ENCODE results near the gene ARHGEF19.
"Not testable (repeated sequence)": the region's sequence is repeated elsewhere in the genome, so short reads cannot be mapped to it uniquely, and the experiment has no call there.

Gene ARHGEF19

GRCh38 chr1:16221499-16221898 lies 9.0 kb upstream of the ARHGEF19 start:
- no peak overlapping the region for H3K27ac ChIP-seq (ENCODE audit: low read length)
- H3K9me3 ChIP-seq (ENCODE audit: control insufficient read depth, insufficient read depth, low read length) = no peaks in the 10 kb centered on the region
- H3K36me3 ChIP-seq (ENCODE audit: control insufficient read depth, insufficient read depth, low read length) = no peaks in the 10 kb centered on the region
- no peak for DNase-seq (ENCODE audit: low read depth, low spot score)
- H3K27me3 ChIP-seq (ENCODE audit: control insufficient read depth, insufficient read depth, low read length) = peaks cover 10% of the 10 kb centered on the region
- 100% methylated on average over 1 of the region's 1 CpG for WGBS (ENCODE audit: insufficient coverage, insufficient read length)
- no peaks in the 10 kb centered on the region for H3K4me1 ChIP-seq (ENCODE audit: control insufficient read depth, insufficient read depth, low read length)
- H3K4me3 ChIP-seq (ENCODE audit: low read length) = no peak overlapping the region

GRCh38 chr1:16219968-16220500 lies 7.6 kb upstream of the ARHGEF19 start:
- no peak overlapping the region for H3K4me3 ChIP-seq (ENCODE audit: low read length)
- no peaks in the 10 kb centered on the region for H3K36me3 ChIP-seq (ENCODE audit: control insufficient read depth, insufficient read depth, low read length)
- no CpG with 5 or more reads among the region's 4 CpGs for WGBS (ENCODE audit: insufficient coverage, insufficient read length)
- H3K27me3 ChIP-seq (ENCODE audit: control insufficient read depth, insufficient read depth, low read length) = no peaks in the 10 kb centered on the region; the same call in 1 of the 2 replicates
- H3K9me3 ChIP-seq (ENCODE audit: control insufficient read depth, insufficient read depth, low read length) = no peaks in the 10 kb centered on the region
- DNase-seq (ENCODE audit: low read depth, low spot score) = no peak
- peaks cover 2% of the 10 kb centered on the region; the same call in 1 of the 2 replicates for H3K4me1 ChIP-seq (ENCODE audit: control insufficient read depth, insufficient read depth, low read length)
- no peak overlapping the region for H3K27ac ChIP-seq (ENCODE audit: low read length)

GRCh38 chr1:16218674-16219071 lies 6.2 kb upstream of the ARHGEF19 start:
- Histone ChIP-seq H3K36me3 (ENCODE audit: control insufficient read depth, insufficient read depth, low read length) (no peaks in the 10 kb centered on the region), H3K9me3 (ENCODE audit: control insufficient read depth, insufficient read depth, low read length) (no peaks in the 10 kb centered on the region), H3K27ac (ENCODE audit: low read length) (no peak overlapping the region), H3K27me3 (ENCODE audit: control insufficient read depth, insufficient read depth, low read length) (no peaks in the 10 kb centered on the region; the same call in 1 of the 2 replicates), H3K4me3 (ENCODE audit: low read length) (no peak overlapping the region), H3K4me1 (ENCODE audit: control insufficient read depth, insufficient read depth, low read length) (peaks cover 2% of the 10 kb centered on the region; the same call in 1 of the 2 replicates)
- DNase-seq (ENCODE audit: low read depth, low spot score) = no peak
- WGBS (ENCODE audit: insufficient coverage, insufficient read length) = no CpG with 5 or more reads among the region's 6 CpGs

- WGBS (ENCODE audit: insufficient coverage, insufficient read length) = no CpG with 5 or more reads among the region's 12 CpGs
- H3K27ac ChIP-seq (ENCODE audit: low read length) = no peak overlapping the region
- DNase-seq (ENCODE audit: low read depth, low spot score) = no peak
Measured at GRCh38 chr1:16218014-16218673, 5.7 kb upstream of the ARHGEF19 start.

GRCh38 chr1:16217061-16217785 lies 4.8 kb upstream of the ARHGEF19 start:
- DNase-seq (ENCODE audit: low read depth, low spot score) = no peak
- H3K36me3 ChIP-seq (ENCODE audit: control insufficient read depth, insufficient read depth, low read length) = no peaks in the 10 kb centered on the region
- H3K27ac ChIP-seq (ENCODE audit: low read length) = no peak overlapping the region
- H3K27me3 ChIP-seq (ENCODE audit: control insufficient read depth, insufficient read depth, low read length) = no peaks in the 10 kb centered on the region; the same call in 1 of the 2 replicates
- H3K9me3 ChIP-seq (ENCODE audit: control insufficient read depth, insufficient read depth, low read length) = no peaks in the 10 kb centered on the region
- WGBS (ENCODE audit: insufficient coverage, insufficient read length) = no CpG with 5 or more reads among the region's 46 CpGs
- H3K4me1 ChIP-seq (ENCODE audit: control insufficient read depth, insufficient read depth, low read length) = peaks cover 9% of the 10 kb centered on the region; the same call in 1 of the 2 replicates
- peak overlapping the region; percentile 28; the same call in 1 of the 2 replicates for H3K4me3 ChIP-seq (ENCODE audit: low read length)

More at GRCh38 chr1:16218014-16218673, 5.7 kb upstream of the ARHGEF19 start:
- Histone ChIP-seq H3K36me3 (ENCODE audit: control insufficient read depth, insufficient read depth, low read length) (no peaks in the 10 kb centered on the region), H3K4me3 (ENCODE audit: low read length) (no peak overlapping the region), H3K27me3 (ENCODE audit: control insufficient read depth, insufficient read depth, low read length) (no peaks in the 10 kb centered on the region; the same call in 1 of the 2 replicates), H3K9me3 (ENCODE audit: control insufficient read depth, insufficient read depth, low read length) (no peaks in the 10 kb centered on the region), H3K4me1 (ENCODE audit: control insufficient read depth, insufficient read depth, low read length) (peaks cover 4% of the 10 kb centered on the region; the same call in 1 of the 2 replicates)

- no peak overlapping the region for H3K27ac ChIP-seq (ENCODE audit: low read length)
- peak overlapping the region; percentile 42 for H3K4me3 ChIP-seq (ENCODE audit: low read length)
- no peaks in the 10 kb centered on the region; the same call in 1 of the 2 replicates for H3K27me3 ChIP-seq (ENCODE audit: control insufficient read depth, insufficient read depth, low read length)
- DNase-seq (ENCODE audit: low read depth, low spot score) = no peak
- no CpG with 5 or more reads among the region's 33 CpGs for WGBS (ENCODE audit: insufficient coverage, insufficient read length)
- H3K4me1 ChIP-seq (ENCODE audit: control insufficient read depth, insufficient read depth, low read length) = peaks cover 13% of the 10 kb centered on the region; the same call in 1 of the 2 replicates
- no peaks in the 10 kb centered on the region for H3K36me3 ChIP-seq (ENCODE audit: control insufficient read depth, insufficient read depth, low read length)
- H3K9me3 ChIP-seq (ENCODE audit: control insufficient read depth, insufficient read depth, low read length) = no peaks in the 10 kb centered on the region
Measured at GRCh38 chr1:16215882-16216753, 3.7 kb upstream of the ARHGEF19 start.

GRCh38 chr1:16215240-16215639 lies 2.8 kb upstream of the ARHGEF19 start:
- H3K36me3 ChIP-seq (ENCODE audit: control insufficient read depth, insufficient read depth, low read length); H3K27ac ChIP-seq (ENCODE audit: low read length); DNase-seq (ENCODE audit: low read depth, low spot score); H3K9me3 ChIP-seq (ENCODE audit: control insufficient read depth, insufficient read depth, low read length); H3K4me3 ChIP-seq (ENCODE audit: low read length); H3K27me3 ChIP-seq (ENCODE audit: control insufficient read depth, insufficient read depth, low read length): not testable (repeated sequence)
- H3K4me1 ChIP-seq (ENCODE audit: control insufficient read depth, insufficient read depth, low read length) = peaks cover 14% of the 10 kb centered on the region
- WGBS (ENCODE audit: insufficient coverage, insufficient read length) = no CpG with 5 or more reads among the region's 14 CpGs

GRCh38 chr1:16213544-16213943 lies 1.1 kb upstream of the ARHGEF19 start:
- not testable (repeated sequence) for H3K9me3 ChIP-seq (ENCODE audit: control insufficient read depth, insufficient read depth, low read length); DNase-seq (ENCODE audit: low read depth, low spot score); H3K36me3 ChIP-seq (ENCODE audit: control insufficient read depth, insufficient read depth, low read length); H3K27ac ChIP-seq (ENCODE audit: low read length); H3K27me3 ChIP-seq (ENCODE audit: control insufficient read depth, insufficient read depth, low read length); H3K4me3 ChIP-seq (ENCODE audit: low read length)
- WGBS (ENCODE audit: insufficient coverage, insufficient read length) = no CpG with 5 or more reads among the region's 3 CpGs
- H3K4me1 ChIP-seq (ENCODE audit: control insufficient read depth, insufficient read depth, low read length) = peaks cover 19% of the 10 kb centered on the region

GRCh38 chr1:16213013-16213412 lies 561 bp upstream of the ARHGEF19 start:
- no peak for DNase-seq (ENCODE audit: low read depth, low spot score)
- WGBS (ENCODE audit: insufficient coverage, insufficient read length) = no CpG with 5 or more reads among the region's 3 CpGs
- H3K4me1 ChIP-seq (ENCODE audit: control insufficient read depth, insufficient read depth, low read length) = peaks cover 21% of the 10 kb centered on the region
- H3K9me3 ChIP-seq (ENCODE audit: control insufficient read depth, insufficient read depth, low read length) = no peaks in the 10 kb centered on the region
- H3K4me3 ChIP-seq (ENCODE audit: low read length) = no peak overlapping the region
- H3K27me3 ChIP-seq (ENCODE audit: control insufficient read depth, insufficient read depth, low read length) = no peaks in the 10 kb centered on the region; the same call in 1 of the 2 replicates
- H3K27ac ChIP-seq (ENCODE audit: low read length) = no peak overlapping the region
- H3K36me3 ChIP-seq (ENCODE audit: control insufficient read depth, insufficient read depth, low read length) = no peaks in the 10 kb centered on the region

GRCh38 chr1:16211824-16212223 lies 628 bp downstream of the ARHGEF19 start:
- Histone ChIP-seq H3K4me1 (ENCODE audit: control insufficient read depth, insufficient read depth, low read length) (peaks cover 21% of the 10 kb centered on the region), H3K9me3 (ENCODE audit: control insufficient read depth, insufficient read depth, low read length) (no peaks in the 10 kb centered on the region), H3K27ac (ENCODE audit: low read length) (no peak overlapping the region), H3K27me3 (ENCODE audit: control insufficient read depth, insufficient read depth, low read length) (no peaks in the 10 kb centered on the region; the same call in 1 of the 2 replicates), H3K36me3 (ENCODE audit: control insufficient read depth, insufficient read depth, low read length) (no peaks in the 10 kb centered on the region), H3K4me3 (ENCODE audit: low read length) (peak overlapping the region; percentile 41; the same call in 1 of the 2 replicates)
- DNase-seq (ENCODE audit: low read depth, low spot score) = no peak
- WGBS (ENCODE audit: insufficient coverage, insufficient read length) = no CpG with 5 or more reads among the region's 6 CpGs

Data from iPS DF 6.9 (cell line).